CD4-positive, alpha-beta T cell treated with Interleukin-10 for 1 hour (primary cell): Measurements from ENCODE around the gene TIMM22.
"Not testable (repeated sequence)": the region's sequence is repeated elsewhere in the genome, so short reads cannot be mapped to it uniquely, and the experiment has no call there.

Experiments used
- DNase-seq: peaks from one replicate; pipeline ENCODE4 v3.0.0-alpha.2; 2020

The TIMM22 gene

DNA sequence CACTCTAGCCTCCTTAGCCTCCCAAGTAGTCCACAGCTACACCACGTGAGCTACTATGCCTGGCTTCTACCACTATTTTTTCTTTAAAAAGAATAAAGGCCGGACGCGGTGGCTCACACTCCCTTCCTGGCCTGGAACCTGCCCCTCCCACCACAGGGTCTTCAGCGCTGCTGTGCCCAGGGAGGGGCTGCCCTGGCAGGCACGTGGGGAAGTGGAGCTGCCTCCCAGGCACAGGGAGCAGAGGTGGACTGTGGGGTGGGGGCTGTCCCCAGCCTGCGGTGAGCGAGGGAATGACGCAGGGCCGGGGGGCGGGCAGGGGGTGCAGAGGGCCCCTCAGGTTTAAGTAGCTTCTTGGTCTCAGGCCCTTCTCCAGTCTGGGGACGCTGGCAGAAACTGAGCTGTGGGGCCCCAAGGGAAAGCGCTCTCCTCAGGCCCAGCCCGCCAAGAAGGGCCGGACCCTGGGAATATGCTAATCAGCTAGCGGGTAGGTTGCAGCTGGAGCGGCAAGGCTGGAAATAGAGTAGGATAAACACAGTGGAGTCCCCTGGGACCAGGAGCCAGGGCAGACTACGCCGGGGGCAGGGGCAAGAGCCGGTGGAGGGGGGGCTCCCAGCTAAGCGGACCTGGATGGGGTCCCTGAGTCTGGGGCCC is 46.8 kb downstream of the TIMM22 start:
- DNase-seq: no peak

DNA sequence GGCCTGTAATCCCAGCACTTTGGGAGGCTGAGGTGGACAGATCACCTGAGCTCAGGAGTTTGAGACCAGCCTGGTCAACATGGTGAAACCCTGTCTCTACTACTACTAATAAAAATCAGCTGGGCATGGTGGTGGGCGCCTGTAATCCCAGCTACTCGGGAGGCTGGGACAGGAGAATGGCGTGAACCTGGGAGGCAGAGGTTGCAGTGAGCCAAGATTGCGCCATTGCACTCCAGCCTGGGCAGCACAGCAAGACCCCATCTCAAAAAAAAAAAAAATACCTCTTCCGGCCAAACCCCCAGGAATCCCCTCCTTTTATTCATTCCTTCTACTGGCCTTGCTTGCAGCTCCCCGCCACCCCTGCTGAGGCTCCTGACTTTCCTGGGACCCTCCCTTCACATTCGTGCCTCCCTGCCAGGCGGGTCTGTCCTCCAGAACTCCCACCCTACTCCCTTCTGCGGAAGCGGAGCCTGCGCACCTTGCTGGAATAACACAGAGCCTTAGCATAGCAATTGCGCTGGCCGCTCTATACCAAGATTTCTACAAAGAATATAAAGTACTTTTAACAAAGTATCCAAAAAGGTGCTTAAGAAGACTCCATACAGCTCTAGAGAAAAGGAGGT is 47.6 kb downstream of the TIMM22 start:
- not testable (repeated sequence) for DNase-seq

DNA sequence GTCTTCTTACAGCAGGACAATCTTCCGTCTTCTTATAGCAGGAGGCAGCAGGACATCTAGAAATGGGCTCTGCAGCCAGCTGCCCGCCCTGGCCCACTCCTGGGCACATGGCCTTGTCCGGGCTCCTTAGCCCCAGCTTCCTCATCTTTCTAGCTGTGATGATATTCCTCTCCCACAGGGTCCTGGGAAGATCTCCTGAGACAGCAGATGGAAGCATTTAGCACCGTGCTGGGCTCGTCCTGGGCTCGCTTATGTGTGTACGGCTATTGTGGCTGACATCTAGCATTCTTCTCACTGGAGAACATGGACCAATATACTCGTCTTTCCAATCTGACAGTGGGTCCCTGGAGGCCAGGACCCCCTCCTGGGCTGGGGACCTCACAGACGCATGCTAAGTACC is 48.5 kb downstream of the TIMM22 start:
- DNase-seq: no peak

DNA sequence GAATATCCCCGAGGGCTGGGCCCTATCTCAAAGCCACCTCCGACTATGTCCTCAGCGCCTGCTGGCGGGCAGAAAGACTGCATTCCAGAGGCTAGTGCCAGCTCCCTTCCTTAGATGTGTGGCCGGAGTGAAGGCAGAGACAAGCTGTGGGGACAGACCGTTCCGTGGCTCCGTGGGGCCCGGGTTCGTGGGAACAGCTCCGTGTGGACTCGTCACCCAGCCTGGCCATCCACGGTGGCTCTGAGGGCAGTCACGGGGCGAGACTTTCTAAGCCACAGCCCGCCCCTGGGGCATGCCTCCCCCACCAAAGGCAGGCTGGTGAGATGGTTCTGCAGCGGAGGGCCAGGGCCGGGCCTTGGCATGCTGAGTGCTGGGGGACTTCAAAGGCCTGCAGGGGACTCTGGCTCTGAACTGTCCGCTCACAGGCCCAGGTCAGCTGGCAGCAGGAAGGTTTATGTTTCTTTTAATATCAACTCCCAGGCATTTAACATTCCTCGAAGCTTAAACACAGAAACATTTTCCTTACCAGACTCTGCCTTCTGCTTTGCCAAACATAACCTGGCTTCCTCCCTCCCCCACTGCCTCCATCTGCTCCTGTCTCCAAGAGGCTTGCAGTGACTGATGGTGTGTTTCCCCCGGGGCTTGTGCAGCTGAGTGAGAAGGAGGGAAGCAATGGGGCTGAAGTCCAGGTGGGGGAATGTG is 50.4 kb downstream of the TIMM22 start:
- no peak for DNase-seq

DNA sequence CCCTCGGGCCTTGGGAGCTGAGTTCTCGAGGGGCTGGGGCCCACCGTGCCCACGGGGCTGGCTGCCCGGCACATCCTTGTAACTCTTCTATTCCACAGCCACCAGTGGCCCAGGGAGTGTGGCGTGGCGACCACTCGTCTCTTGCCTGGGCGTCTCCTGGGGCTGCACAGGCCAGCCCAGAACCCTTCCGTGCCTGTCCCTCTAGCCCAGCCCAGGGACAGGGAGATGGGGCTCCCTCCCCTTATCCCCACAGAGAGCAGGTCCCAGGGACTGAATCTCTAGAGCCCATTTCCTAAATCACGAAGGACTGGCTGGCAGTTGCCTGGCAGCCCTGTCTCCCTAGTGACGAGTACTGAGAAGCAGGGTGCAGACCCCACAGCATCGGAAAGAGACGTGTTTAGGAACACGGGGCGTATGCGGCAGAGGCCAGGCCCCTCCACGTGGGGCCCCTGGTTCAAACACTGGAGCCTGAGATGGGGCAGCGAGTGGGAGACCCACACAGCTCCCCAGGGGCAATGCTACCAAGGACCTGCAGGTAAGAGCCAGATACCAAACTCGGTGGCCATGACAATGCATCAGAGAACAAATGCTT is 51.0 kb downstream of the TIMM22 start:
- DNase-seq: no peak

DNA sequence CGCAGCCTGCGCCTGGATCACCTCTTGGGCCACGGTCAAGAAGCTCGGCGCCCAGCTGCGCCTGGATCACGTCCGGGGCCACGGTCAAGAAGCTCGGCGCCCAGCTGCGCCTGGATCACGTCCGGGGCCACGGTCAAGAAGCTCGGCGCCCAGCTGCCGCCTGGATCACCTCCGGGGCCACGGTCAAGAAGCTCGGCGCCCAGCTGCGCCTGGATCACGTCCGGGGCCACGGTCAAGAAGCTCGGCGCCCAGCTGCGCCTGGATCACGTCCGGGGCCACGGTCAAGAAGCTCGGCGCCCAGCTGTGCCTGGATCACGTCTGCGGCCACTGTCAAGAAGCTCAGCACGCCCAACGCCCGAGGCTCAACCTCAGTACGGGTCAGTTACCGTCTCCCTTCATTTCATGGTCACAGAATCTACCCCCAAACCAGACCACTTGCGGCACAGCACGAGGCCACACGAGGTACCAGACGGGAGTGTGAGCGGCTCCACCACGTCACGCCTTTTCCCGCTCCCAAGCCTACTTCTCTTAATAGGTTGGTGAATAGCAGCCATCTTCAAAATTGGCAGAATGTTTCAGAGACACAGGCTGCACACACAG is 51.7 kb downstream of the TIMM22 start:
- DNase-seq: not testable (repeated sequence)

DNA sequence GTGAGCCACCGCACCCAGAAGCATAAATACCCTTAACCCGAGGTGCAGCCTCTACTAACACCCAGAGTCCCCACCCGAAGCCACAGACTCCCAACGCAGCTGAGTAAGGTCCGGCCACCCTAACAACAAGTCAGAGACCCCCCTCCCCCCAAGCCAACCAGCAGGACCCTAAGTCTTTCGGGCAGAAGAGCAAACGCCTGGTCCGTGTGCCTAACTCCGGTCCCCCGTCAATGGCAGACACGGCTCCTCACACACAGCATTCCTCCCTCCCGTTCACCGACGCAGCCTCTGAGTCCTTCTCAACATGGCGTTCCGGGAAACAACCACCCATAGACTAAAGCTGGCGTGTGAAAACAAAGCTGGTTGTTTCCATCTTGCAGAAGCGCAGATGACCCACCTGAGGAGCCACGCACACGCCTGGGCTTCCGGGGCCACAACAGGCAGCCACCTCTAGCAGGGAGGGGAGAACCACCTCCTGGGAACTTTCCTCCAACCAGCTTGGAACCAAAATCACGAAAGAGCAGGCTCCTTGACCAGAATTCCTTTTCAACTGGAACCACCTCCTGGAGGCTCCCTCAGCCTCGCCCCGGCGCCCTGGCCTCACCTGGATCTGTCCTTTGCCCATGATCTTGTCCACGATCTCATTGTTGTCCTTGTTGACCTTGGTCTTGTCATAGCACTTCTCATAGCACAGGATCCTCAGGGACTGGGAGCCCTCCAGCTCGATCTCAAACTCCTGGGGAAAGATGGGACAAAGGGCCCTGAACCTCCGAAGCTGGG is 52.7 kb downstream of the TIMM22 start:
- no peak for DNase-seq

DNA sequence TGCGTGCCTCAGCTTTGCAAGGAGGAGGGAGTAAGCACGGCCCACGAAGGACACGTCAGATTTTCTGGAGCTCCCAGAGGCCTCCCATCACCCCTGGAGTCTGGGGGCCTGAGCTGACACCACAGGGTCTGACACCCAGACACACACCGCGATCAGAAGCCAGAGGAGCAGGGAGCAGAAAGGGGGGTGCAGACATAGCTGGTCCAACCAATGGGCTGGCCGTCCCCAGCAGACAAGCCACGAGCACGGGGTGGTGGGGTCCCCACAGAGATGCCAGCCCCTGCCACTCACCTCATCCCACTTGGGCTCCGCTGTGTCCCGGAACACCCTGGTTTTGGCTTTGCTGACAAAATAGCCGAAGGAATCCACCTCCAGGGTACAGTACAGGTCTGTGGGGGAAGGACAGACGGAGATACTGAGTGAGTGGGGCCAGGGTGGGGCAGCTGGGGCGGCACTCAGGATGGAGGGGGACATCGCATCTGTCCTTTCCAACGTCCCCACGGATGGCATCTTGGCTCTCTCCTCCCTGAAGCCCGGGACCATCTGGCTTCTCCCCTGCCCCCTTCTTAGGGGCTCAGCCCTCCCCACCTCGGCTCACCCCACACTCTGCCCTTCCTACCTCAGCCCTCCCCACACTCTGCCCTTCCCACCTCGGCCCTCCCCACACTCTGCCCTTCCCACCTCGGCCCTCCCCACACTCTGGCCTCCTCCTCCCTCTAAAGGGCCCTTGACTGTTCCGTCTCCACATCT is 53.5 kb downstream of the TIMM22 start:
- no peak for DNase-seq

DNA sequence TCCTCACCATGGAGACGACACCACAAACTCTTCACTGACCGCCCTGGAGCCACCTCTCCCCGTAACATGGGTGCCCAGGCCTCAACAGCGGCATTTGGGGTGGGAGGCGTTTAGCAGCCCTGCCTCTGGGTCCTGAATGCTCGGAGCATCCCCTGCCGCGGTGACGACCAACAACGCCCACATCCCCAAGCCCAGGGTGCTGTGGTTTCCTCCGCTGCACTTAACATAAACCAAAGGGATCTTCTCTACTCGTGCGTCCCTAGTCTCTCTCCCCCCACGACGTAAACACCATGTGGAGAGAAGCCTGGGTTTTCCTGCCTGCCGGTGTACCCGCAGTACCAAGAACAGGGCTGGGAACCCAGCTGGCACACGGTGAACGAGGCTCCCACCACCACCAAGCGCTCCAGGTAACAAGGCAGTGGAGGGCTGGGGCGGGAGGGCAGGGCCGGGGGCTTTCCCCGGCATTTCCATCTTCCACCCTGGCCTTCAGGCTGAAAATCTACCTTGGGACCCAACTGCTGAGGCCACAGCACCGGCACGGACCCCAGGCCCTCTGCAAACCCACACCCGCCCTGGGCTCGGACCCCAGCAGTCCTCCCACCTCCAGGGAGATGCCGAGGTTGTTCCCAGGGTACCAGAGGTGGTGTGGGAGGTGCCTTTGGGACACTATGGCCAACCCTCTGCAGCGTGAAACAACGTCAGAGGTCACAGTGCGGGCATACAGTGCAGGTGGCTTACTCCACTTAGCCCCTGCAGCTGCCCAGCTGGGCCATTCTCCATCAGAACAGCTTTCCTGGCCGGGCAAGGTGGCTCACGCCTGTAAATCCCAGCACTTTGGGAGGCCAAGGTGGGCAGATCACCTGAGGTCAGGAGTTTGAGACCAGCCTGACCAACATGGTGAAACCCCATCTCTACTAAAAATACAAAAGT is 54.3 kb downstream of the TIMM22 start:
- no peak for DNase-seq
